Lung (tissue), 16 donors: ENCODE measurements around the gene IGFBP6. TPM values are rescaled to one million over a fixed set of nuclear protein-coding genes. Genes with fewer than 3 reads are reported as not detected.

Experiments
- ATAC-seq: fragments of 200-7000 bp; cut with Tn5 transposase; one replicate; pipeline ENCODE4 v1.9.1; 2020; ENCODE audit warnings: moderate number of reproducible peaks; ENCODE audit not compliant: insufficient read depth, low FRiP score
- DNase-seq, 3 donors: peaks; one replicate each; pipeline ENCODE4 v3.0.0-alpha.2; 2013 to 2017
- H3K27ac ChIP-seq, 2 donors: one replicate each; pipeline ENCODE4 v1.5.1; 2013; ENCODE audit warnings: mild to moderate bottlenecking in 2 of 2, moderate library complexity in 2 of 2, control low read depth in 1 of 2, inconsistent platforms in 1 of 2, low read depth in 1 of 2, low read length in 1 of 2
- H3K27me3 ChIP-seq, 3 donors: one replicate each; pipeline ENCODE4 v1.5.1; 2013; ENCODE audit warnings: low read length in 2 of 3; ENCODE audit not compliant: control insufficient read depth in 3 of 3, insufficient read depth in 3 of 3
- H3K36me3 ChIP-seq, 4 donors: one replicate each; pipeline ENCODE4 v1.5.1; 2013; ENCODE audit warnings: low read length in 4 of 4, mild to moderate bottlenecking in 1 of 4, moderate library complexity in 1 of 4; ENCODE audit not compliant: control insufficient read depth in 4 of 4, insufficient read depth in 4 of 4
- H3K4me1 ChIP-seq, 5 donors: one replicate each; pipeline ENCODE4 v1.5.1; 2013; ENCODE audit warnings: low read length in 5 of 5, mild to moderate bottlenecking in 2 of 5, moderate library complexity in 1 of 5; ENCODE audit not compliant: control insufficient read depth in 5 of 5, insufficient read depth in 5 of 5
- H3K4me3 ChIP-seq: one replicate; pipeline ENCODE4 v1.5.1; 2013; ENCODE audit warnings: mild to moderate bottlenecking, control low read depth, moderate library complexity
- H3K9ac ChIP-seq, 2 donors: one replicate each; pipeline ENCODE4 v1.5.1; 2013; ENCODE audit warnings: low read length in 2 of 2, control low read depth in 1 of 2; ENCODE audit not compliant: insufficient read depth in 1 of 2
- H3K9me3 ChIP-seq, 4 donors: one replicate each; pipeline ENCODE4 v1.5.1; 2013; ENCODE audit warnings: low read length in 3 of 4, mild to moderate bottlenecking in 1 of 4, moderate library complexity in 1 of 4; ENCODE audit not compliant: control insufficient read depth in 4 of 4, insufficient read depth in 3 of 4
- CTCF ChIP-seq: IDR thresholded peaks from 2 replicates; pipeline ENCODE4 v1.5.1; 2012; ENCODE audit warnings: mild to moderate bottlenecking; ENCODE audit errors: control extremely low read depth, extremely low read depth
- WGBS, 2 donors: extraction: QIAGEN DNeasy Blood & Tissue Kit; methylation state at CpG; one replicate each; pipeline ENCODE4 v1.1.7; 2013; 5-methylcytosine and 5-hydroxymethylcytosine counted together
- long read RNA-seq, 5 donors: transcript quantifications; one replicate each; lab custom pipeline, GENCODE V29; 2026
- polyA plus RNA-seq, 2 donors: library from polyadenylated mRNA; stranded (reverse); fragments of 200-250 nt; gene quantifications; one replicate each; pipeline ENCODE4 v1.2.1, GENCODE V29; 2013
- total RNA-seq, 2 donors: library from RNA; depleted of rRNA in 1 of 2; stranded (reverse); fragments of >200 nt in 1 of 2; gene quantifications; one replicate each; pipeline ENCODE4 v1.2.1, GENCODE V29; 2014 to 2021
- donor health status: control.
- donor health status: control.
- donor health status: Bipolar disorder and iron deficiency.
- donor health status: healthy.
- donor health status: DM: yes; HTN: yes; CAD: no.

Gene IGFBP6
- total RNA-seq (10 to 100 TPM; 16.0 to 42.5 TPM), polyA plus RNA-seq (10 to 100 TPM; 15.9 to 75.0 TPM)
- long read RNA-seq, donor 1, transcript IGFBP6-201 (4 exons, 1,169 nt), result major isoform, 14 of 24 reads
- long read RNA-seq, donor 1, partial matches to known transcripts, result 10 of 24 reads
- long read RNA-seq, donor 1, other reads (novel, unspliced or antisense), result 0 of 24 reads
- long read RNA-seq, donor 2, partial matches to known transcripts, result 0 of 4 reads
- long read RNA-seq, donor 2, other reads (novel, unspliced or antisense), result 0 of 4 reads
- long read RNA-seq, donor 3, transcript IGFBP6-201 (4 exons, 1,169 nt), result major isoform, 8 of 18 reads
- long read RNA-seq, donor 3, partial matches to known transcripts, result 10 of 18 reads
- long read RNA-seq, donor 3, other reads (novel, unspliced or antisense), result 0 of 18 reads
- long read RNA-seq, donor 4, transcript IGFBP6-201 (4 exons, 1,169 nt), result major isoform, 5 of 5 reads
- long read RNA-seq, donor 4, partial matches to known transcripts, result 0 of 5 reads
- long read RNA-seq, donor 4, other reads (novel, unspliced or antisense), result 0 of 5 reads
- long read RNA-seq, donor 5, transcript IGFBP6-201 (4 exons, 1,169 nt), result major isoform, 12 of 13 reads
- long read RNA-seq, donor 5, partial matches to known transcripts, result 0 of 13 reads
- long read RNA-seq, donor 5, other reads (novel, unspliced or antisense), result 0 of 13 reads

- Histone ChIP-seq H3K9ac (peak within 1 kb of the TSS in 1 of 2 donors; percentile 77), H3K4me1 (peaks cover 6 to 38% (median 18%) of the 10 kb centered on the region in 5 donors), H3K27ac (peak within 1 kb of the TSS; percentile 38 to 82), H3K9me3 (no peaks in the 10 kb centered on the region), H3K27me3 (no peaks in the 10 kb centered on the region), H3K36me3 (no peaks in the 10 kb centered on the region), H3K4me3 (peak within 1 kb of the TSS; percentile 10)
- 1 to 3% methylated on average over 33 to 51 of the region's 51 CpGs for WGBS, 2 donors
- TF ChIP-seq CTCF, result no peak
- DNase-seq (peak; percentile 52 to 67 (median 65)), ATAC-seq (peak; percentile 37)
Measured at GRCh38 chr12:53097564-53098353, at the start of gene IGFBP6. Gene IGFBP6 (plus strand): TSS chr12:53097667. CDS start chr12:53097718, 51 bp downstream.

GRCh38 chr12:53048033-53048779 is 49.3 kb upstream of the IGFBP6 start:
- DNase-seq, result peak in 2 of 3 donors; percentile 65
- Histone ChIP-seq H3K4me1 (peaks cover 15 to 72% (median 31%) of the 10 kb centered on the region in 5 donors), H3K27me3 (no peaks in the 10 kb centered on the region), H3K9ac (peak overlapping the region; percentile 24 to 31), H3K27ac (peak overlapping the region; percentile 89 to 96), H3K9me3 (no peaks in the 10 kb centered on the region), H3K4me3 (peak overlapping the region; percentile 44), H3K36me3 (peaks cover 0 to 10% (median 3%) of the 10 kb centered on the region in 4 donors)
- ATAC-seq, result no peak
- TF ChIP-seq CTCF, result no peak
- 36 to 69% methylated on average over 10 of the region's 10 CpGs for WGBS, 2 donors

GRCh38 chr12:53048780-53049401 is 48.6 kb upstream of the IGFBP6 start:
- WGBS, 2 donors, result 35 to 44% methylated on average over 6 of the region's 6 CpGs
- Histone ChIP-seq H3K27me3 (no peaks in the 10 kb centered on the region), H3K4me1 (peaks cover 15 to 78% (median 31%) of the 10 kb centered on the region in 5 donors), H3K9ac (peak overlapping the region in 1 of 2 donors; percentile 26), H3K9me3 (no peaks in the 10 kb centered on the region), H3K36me3 (peaks cover 0 to 10% (median 3%) of the 10 kb centered on the region in 4 donors), H3K4me3 (peak overlapping the region; percentile 73), H3K27ac (peak overlapping the region; percentile 89 to 96)
- peak; percentile 92 to 96 (median 93) for DNase-seq
- no peak for TF ChIP-seq CTCF
- ATAC-seq, result no peak
